Esophagus muscularis mucosa (tissue), 4 donors: ENCODE measurements around the gene BEST1.

ENCODE experiments used
- CTCF ChIP-seq, 3 experiments: fragments of 200-600 bp in 2 of 3; fragments of 450-650 bp in 1 of 3; sonication (generic) in 2 of 3; IDR thresholded peaks; one replicate each; pipeline ENCODE4 v1.5.1; 2017 to 2019; ENCODE audit warnings: antibody characterized with exemption in 3 of 3, mild to moderate bottlenecking in 2 of 3, moderate library complexity in 1 of 3
- EP300 ChIP-seq: sonication (generic); formaldehyde crosslinking; IDR thresholded peaks from one replicate; pipeline ENCODE4 v1.6.1; 2017; ENCODE audit warnings: antibody characterized with exemption
- POLR2A ChIP-seq: fragments of 450-650 bp; IDR thresholded peaks from one replicate; pipeline ENCODE4 v1.6.1; 2017; ENCODE audit warnings: antibody characterized with exemption, moderate library complexity, mild to moderate bottlenecking, low read depth

GRCh38 chr11:61947486-61948210 is 2.5 kb upstream of the BEST1 start:
- no peak for TF ChIP-seq POLR2A
- TF ChIP-seq CTCF (IDR thresholded peaks at IDR 0.05), result peak; percentile 90 to 98 (median 95)
- no peak for TF ChIP-seq EP300
